Mesenchymal stem cell (in vitro differentiated cells and primary cell): ENCODE results near the gene MROH8.
A peak's percentile ranks its signal among the peaks of the same experiment; 100 is the strongest.

Source experiments
- DNase-seq: peaks from one replicate; pipeline ENCODE4 v3.0.0-alpha.2; 2013
- H2AFZ ChIP-seq: one replicate; pipeline ENCODE4 v1.6.1; 2013; ENCODE audit warnings: low read depth, mild to moderate bottlenecking, control low read depth, inconsistent platforms, low read length, moderate library complexity
- H2AK5ac ChIP-seq: 2 replicates; pipeline ENCODE4 v1.6.1; 2013; ENCODE audit warnings: low read length, moderate library complexity, mild to moderate bottlenecking, inconsistent platforms; ENCODE audit not compliant: severe bottlenecking
- H2BK120ac ChIP-seq: one replicate; pipeline ENCODE4 v1.6.1; 2013; ENCODE audit warnings: low read depth, mild to moderate bottlenecking, inconsistent platforms, low read length, moderate library complexity
- H2BK12ac ChIP-seq, 2 experiments: one replicate each; pipeline ENCODE4 v1.6.1; 2013; ENCODE audit warnings: inconsistent platforms in 2 of 2, low read length in 2 of 2, mild to moderate bottlenecking in 2 of 2, moderate library complexity in 2 of 2, control low read depth in 1 of 2
- H2BK15ac ChIP-seq: one replicate; pipeline ENCODE4 v1.6.1; 2013; ENCODE audit warnings: mild to moderate bottlenecking, low read depth, inconsistent platforms; ENCODE audit not compliant: poor library complexity, severe bottlenecking
- H2BK5ac ChIP-seq: 2 replicates; pipeline ENCODE4 v1.6.1; 2013; ENCODE audit warnings: low read depth, mild to moderate bottlenecking, low read length, control low read depth, inconsistent platforms; ENCODE audit not compliant: poor library complexity, severe bottlenecking
- H3K14ac ChIP-seq, 2 experiments: one replicate each; pipeline ENCODE4 v1.6.1; 2013; ENCODE audit warnings: inconsistent platforms in 2 of 2, low read length in 2 of 2, control low read depth in 1 of 2, mild to moderate bottlenecking in 1 of 2, moderate library complexity in 1 of 2
- H3K18ac ChIP-seq, 2 experiments: one replicate each; pipeline ENCODE4 v1.6.1; 2013; ENCODE audit warnings: inconsistent platforms in 2 of 2, low read length in 2 of 2, control low read depth in 1 of 2, low read depth in 1 of 2, mild to moderate bottlenecking in 1 of 2
- H3K23ac ChIP-seq, 2 experiments: one replicate each; pipeline ENCODE4 v1.6.1; 2013; ENCODE audit warnings: inconsistent platforms in 2 of 2, low read length in 2 of 2, mild to moderate bottlenecking in 2 of 2, moderate library complexity in 2 of 2, control low read depth in 1 of 2
- H3K27ac ChIP-seq: 2 replicates; pipeline ENCODE4 v1.5.1; 2013; ENCODE audit warnings: mild to moderate bottlenecking, moderate library complexity, low read length, control low read depth, inconsistent platforms; ENCODE audit not compliant: poor library complexity, severe bottlenecking
- H3K27me3 ChIP-seq, 2 experiments: 2 replicates each; pipeline versions ENCODE4 v1.6.1 to v1.7.0; 2013; ENCODE audit warnings: low read length in 2 of 2, mild to moderate bottlenecking in 2 of 2, moderate library complexity in 2 of 2, control low read depth in 1 of 2, inconsistent platforms in 1 of 2; ENCODE audit not compliant: control insufficient read depth in 1 of 2, insufficient read depth in 1 of 2
- H3K36me3 ChIP-seq, 2 experiments: 2 replicates each; pipeline versions ENCODE4 v1.6.1 to v1.7.0; 2013; ENCODE audit warnings: low read length in 2 of 2, control low read depth in 1 of 2, inconsistent platforms in 1 of 2, low read depth in 1 of 2, mild to moderate bottlenecking in 1 of 2; ENCODE audit not compliant: insufficient read depth in 2 of 2, control insufficient read depth in 1 of 2
- H3K4ac ChIP-seq, 2 experiments: one replicate each; pipeline ENCODE4 v1.6.1; 2013; ENCODE audit warnings: inconsistent platforms in 2 of 2, low read length in 2 of 2, mild to moderate bottlenecking in 2 of 2, moderate library complexity in 2 of 2, control low read depth in 1 of 2, low read depth in 1 of 2
- H3K4me1 ChIP-seq: 2 replicates; pipeline ENCODE4 v1.6.1; 2013; ENCODE audit warnings: low read depth, low read length, control low read depth; ENCODE audit not compliant: control insufficient read depth, insufficient read depth
- H3K4me2 ChIP-seq: 2 replicates; pipeline ENCODE4 v1.6.1; 2013; ENCODE audit warnings: low read length, mild to moderate bottlenecking, inconsistent platforms; ENCODE audit not compliant: poor library complexity, severe bottlenecking
- H3K4me3 ChIP-seq, 2 experiments: 2 replicates each; pipeline versions ENCODE4 v1.5.1 to v1.7.0; 2013; ENCODE audit warnings: low read length in 2 of 2, mild to moderate bottlenecking in 2 of 2, control low read depth in 1 of 2, low read depth in 1 of 2; ENCODE audit not compliant: insufficient read depth in 1 of 2
- H3K79me1 ChIP-seq: replicated peaks from 2 replicates; pipeline ENCODE4 v1.6.1; 2013; ENCODE audit warnings: mild to moderate bottlenecking, control low read depth, low read length, inconsistent platforms; ENCODE audit not compliant: poor library complexity, severe bottlenecking
- H3K9ac ChIP-seq: 2 replicates; pipeline ENCODE4 v1.7.0; 2013; ENCODE audit warnings: mild to moderate bottlenecking, low read length, moderate library complexity
- H3K9me3 ChIP-seq: 2 replicates; pipeline ENCODE4 v1.7.0; 2013; ENCODE audit warnings: mild to moderate bottlenecking, low read length; ENCODE audit not compliant: control insufficient read depth
- H4K8ac ChIP-seq: one replicate; pipeline ENCODE4 v1.6.1; 2013; ENCODE audit warnings: inconsistent platforms, mild to moderate bottlenecking, low read length, moderate library complexity
- H4K91ac ChIP-seq: one replicate; pipeline ENCODE4 v1.6.1; 2013; ENCODE audit warnings: mild to moderate bottlenecking, low read length, inconsistent platforms
- WGBS: methylation state at CpG from one replicate; pipeline ENCODE4 v1.1.7; 2013; ENCODE audit warnings: mixed read lengths; 5-methylcytosine and 5-hydroxymethylcytosine counted together

The MROH8 gene

DNA sequence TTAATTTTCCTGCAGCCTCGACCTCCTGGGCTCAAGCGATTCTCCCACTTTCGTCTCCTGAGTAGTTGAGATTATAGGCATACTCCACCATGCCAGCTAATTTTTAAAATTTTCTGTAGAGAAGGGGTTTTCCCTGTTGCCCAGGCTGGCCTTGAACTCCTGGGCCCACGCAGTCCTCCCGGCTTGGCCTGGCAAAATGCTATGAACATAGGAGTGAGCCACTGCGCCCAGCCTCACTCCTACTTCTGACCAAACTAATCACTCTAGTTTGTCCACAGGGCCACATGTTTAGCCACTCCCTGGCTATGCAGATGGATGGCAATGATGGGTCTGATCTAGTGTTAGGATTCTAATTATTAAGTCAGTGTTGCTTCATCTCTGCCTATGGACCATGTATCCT is 32.1 kb downstream of the MROH8 start:
- DNase-seq, result no peak
- Histone ChIP-seq H2BK15ac (no peak overlapping the region), H3K9me3 (no peaks in the 10 kb centered on the region), H3K4me1 (no peaks in the 10 kb centered on the region), H3K36me3 (no peaks in the 10 kb centered on the region), H3K79me1 (no peaks in the 10 kb centered on the region), H3K27ac (no peak overlapping the region), H3K27me3 (no peaks in the 10 kb centered on the region), H2AFZ (no peak overlapping the region), H4K91ac (no peak overlapping the region), H3K4me2 (no peak overlapping the region), H3K9ac (no peak overlapping the region), H4K8ac (no peak overlapping the region), H2BK120ac (no peak overlapping the region), H3K4ac (no peak overlapping the region), H2BK12ac (no peak overlapping the region), H2BK5ac (no peak overlapping the region), H3K14ac (no peak overlapping the region), H3K23ac (no peak overlapping the region), H3K4me3 (no peak overlapping the region), H3K18ac (no peak overlapping the region), H2AK5ac (no peak overlapping the region)
- WGBS, result 60% methylated on average over 1 of the region's 6 CpGs

DNA sequence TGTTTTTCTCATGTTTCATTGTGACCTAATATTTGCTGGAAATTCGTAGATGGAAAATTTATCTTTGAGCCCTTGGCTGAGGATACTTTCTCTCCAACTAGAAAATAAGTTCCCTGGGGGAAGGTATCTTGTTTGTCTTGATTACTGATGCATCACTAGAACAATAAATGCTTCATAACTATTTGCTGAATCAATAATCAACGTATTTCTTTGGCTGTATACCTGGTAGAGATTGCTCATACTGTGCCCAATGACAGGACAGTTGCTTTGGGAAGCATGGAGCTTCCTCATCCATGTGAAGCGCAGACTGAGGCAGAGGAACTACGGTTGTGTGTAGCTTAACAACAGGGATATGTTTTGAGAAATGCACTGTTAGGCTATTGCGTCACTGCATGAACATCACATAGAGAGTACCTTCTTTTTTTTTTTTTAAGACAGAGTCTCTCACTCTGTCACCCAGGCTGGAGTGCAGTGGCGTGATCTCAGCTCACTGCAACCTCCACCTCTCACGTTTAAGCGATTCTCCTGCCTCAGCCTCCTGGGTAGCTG is 34.4 kb downstream of the MROH8 start:
- no peak overlapping the region for H3K27ac ChIP-seq

DNA sequence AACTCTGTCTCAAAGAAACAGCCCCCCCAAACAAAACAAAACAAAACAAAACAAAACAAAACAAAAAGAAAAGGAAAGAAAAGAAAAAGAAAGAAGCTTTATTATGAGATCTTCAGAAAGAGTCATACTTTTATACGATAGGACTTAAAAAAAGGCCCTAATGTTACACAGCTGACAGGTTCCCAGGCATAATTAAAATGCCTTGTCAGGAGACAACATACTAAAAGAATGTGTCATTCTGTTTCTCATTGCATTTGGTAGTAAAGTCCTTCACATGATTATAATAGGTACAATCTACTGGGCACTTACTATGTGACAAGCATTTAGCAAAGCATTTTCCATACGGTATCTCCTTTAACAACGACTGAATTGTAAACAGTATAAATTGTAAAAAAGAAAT is 36.6 kb downstream of the MROH8 start:
- H3K23ac ChIP-seq, result no peak overlapping the region
- H2AK5ac ChIP-seq, result no peak overlapping the region
- no peak overlapping the region for H3K4ac ChIP-seq
- H3K27ac ChIP-seq, result no peak overlapping the region
- H3K4me1 ChIP-seq, result no peaks in the 10 kb centered on the region
- no peak overlapping the region for H3K4me2 ChIP-seq
- WGBS, result 100% methylated on average over 1 of the region's 3 CpGs
- H4K91ac ChIP-seq, result no peak overlapping the region
- no peak overlapping the region for H2BK12ac ChIP-seq
- H3K14ac ChIP-seq, result no peak overlapping the region
- H2AFZ ChIP-seq, result no peak overlapping the region
- H3K4me3 ChIP-seq, result no peak overlapping the region
- no peaks in the 10 kb centered on the region for H3K27me3 ChIP-seq
- H2BK5ac ChIP-seq, result no peak overlapping the region
- H2BK15ac ChIP-seq, result no peak overlapping the region
- H4K8ac ChIP-seq, result no peak overlapping the region
- peak; percentile 33 for DNase-seq
- H3K9ac ChIP-seq, result no peak overlapping the region
- no peaks in the 10 kb centered on the region for H3K79me1 ChIP-seq
- H3K9me3 ChIP-seq, result no peaks in the 10 kb centered on the region
- no peaks in the 10 kb centered on the region for H3K36me3 ChIP-seq
- H3K18ac ChIP-seq, result no peak overlapping the region
- H2BK120ac ChIP-seq, result no peak overlapping the region

More for the DNA sequence above, 34.4 kb downstream of the MROH8 start:
- H3K27me3 ChIP-seq, result no peaks in the 10 kb centered on the region
- no peaks in the 10 kb centered on the region for H3K4me1 ChIP-seq
- no peak overlapping the region for H3K4ac ChIP-seq
- H3K4me2 ChIP-seq, result no peak overlapping the region
- DNase-seq, result peak; percentile 7
- no peaks in the 10 kb centered on the region for H3K36me3 ChIP-seq
- no peak overlapping the region for H2BK12ac ChIP-seq
- H3K23ac ChIP-seq, result no peak overlapping the region
- no peak overlapping the region for H2BK15ac ChIP-seq
- no peak overlapping the region for H2AK5ac ChIP-seq
- H3K18ac ChIP-seq, result no peak overlapping the region
- H3K14ac ChIP-seq, result no peak overlapping the region
- H3K4me3 ChIP-seq, result no peak overlapping the region
- no peak overlapping the region for H2BK5ac ChIP-seq
- no peaks in the 10 kb centered on the region for H3K79me1 ChIP-seq
- H4K8ac ChIP-seq, result no peak overlapping the region
- no peak overlapping the region for H3K9ac ChIP-seq
- no peak overlapping the region for H4K91ac ChIP-seq
- H3K9me3 ChIP-seq, result no peaks in the 10 kb centered on the region
- H2AFZ ChIP-seq, result no peak overlapping the region
- H2BK120ac ChIP-seq, result no peak overlapping the region
- 96% methylated on average over 7 of the region's 8 CpGs for WGBS

GRCh38 chr20:37137547-37137946 is 41.8 kb downstream of the MROH8 start:
- DNase-seq, result no peak
- Histone ChIP-seq H3K4me1 (no peaks in the 10 kb centered on the region), H3K79me1 (no peaks in the 10 kb centered on the region), H2BK5ac (no peak overlapping the region), H3K9ac (no peak overlapping the region), H3K18ac (no peak overlapping the region), H3K4me2 (no peak overlapping the region), H2AK5ac (no peak overlapping the region), H3K4ac (no peak overlapping the region), H3K23ac (no peak overlapping the region), H3K27ac (no peak overlapping the region), H4K8ac (no peak overlapping the region), H2BK12ac (no peak overlapping the region), H3K14ac (no peak overlapping the region), H2BK120ac (no peak overlapping the region), H4K91ac (no peak overlapping the region), H3K36me3 (no peaks in the 10 kb centered on the region), H2AFZ (no peak overlapping the region), H3K9me3 (no peaks in the 10 kb centered on the region), H3K4me3 (no peak overlapping the region), H3K27me3 (peaks cover 0 to 7% of the 10 kb centered on the region in 2 experiments), H2BK15ac (no peak overlapping the region)
- 92% methylated on average over 4 of the region's 4 CpGs for WGBS
